Hepatocyte (in vitro differentiated cells): ENCODE data around the gene NR1H4. TPM values are rescaled to one million over a fixed set of nuclear protein-coding genes. Genes with fewer than 3 reads are reported as not detected.

Experiments
- DNase-seq: peaks from one replicate; pipeline ENCODE4 v3.0.0-alpha.2; 2016; ENCODE audit warnings: low spot score
- H2AFZ ChIP-seq: fragments of 200-600 bp; sonication (generic); 2 replicates; pipeline ENCODE4 v1.6.0; 2016; ENCODE audit warnings: antibody characterized with exemption, mild to moderate bottlenecking
- H3K27ac ChIP-seq: fragments of 200-600 bp; sonication (generic); 2 replicates; pipeline ENCODE4 v1.5.1; 2016; ENCODE audit warnings: mild to moderate bottlenecking
- H3K27me3 ChIP-seq: fragments of 200-600 bp; sonication (generic); 2 replicates; pipeline ENCODE4 v1.6.1; 2016
- H3K36me3 ChIP-seq: fragments of 200-600 bp; sonication (generic); replicated peaks from 2 replicates; pipeline ENCODE4 v1.5.1; 2016; ENCODE audit warnings: low read depth; ENCODE audit not compliant: insufficient read depth
- H3K4me1 ChIP-seq: fragments of 200-600 bp; sonication (generic); 2 replicates; pipeline ENCODE4 v1.5.1; 2016; ENCODE audit warnings: mild to moderate bottlenecking, moderate library complexity; ENCODE audit not compliant: insufficient read depth
- H3K4me2 ChIP-seq: fragments of 200-600 bp; sonication (generic); 2 replicates; pipeline ENCODE4 v1.6.0; 2016
- H3K4me3 ChIP-seq: fragments of 200-600 bp; sonication (generic); 2 replicates; pipeline ENCODE4 v1.5.1; 2016; ENCODE audit warnings: mild to moderate bottlenecking
- H3K79me2 ChIP-seq: fragments of 200-600 bp; sonication (generic); 2 replicates; pipeline ENCODE4 v1.6.0; 2017; ENCODE audit warnings: mild to moderate bottlenecking
- H3K9me2 ChIP-seq: fragments of 200-600 bp; sonication (generic); replicated peaks from 2 replicates; pipeline ENCODE4 v1.6.0; 2017; ENCODE audit warnings: mild to moderate bottlenecking; ENCODE audit not compliant: insufficient read depth
- H3K9me3 ChIP-seq: fragments of 200-600 bp; sonication (generic); 2 replicates; pipeline ENCODE4 v1.5.1; 2016; ENCODE audit warnings: low read depth, mild to moderate bottlenecking
- H4K20me1 ChIP-seq: fragments of 200-600 bp; sonication (generic); 2 replicates; pipeline ENCODE4 v1.6.0; 2016; ENCODE audit warnings: mild to moderate bottlenecking; ENCODE audit not compliant: insufficient read depth, poor library complexity, severe bottlenecking
- EZH2 ChIP-seq: fragments of 200-600 bp; sonication (generic); IDR thresholded peaks from 2 replicates; pipeline ENCODE4 v1.6.1; 2016; ENCODE audit warnings: antibody characterized with exemption, mild to moderate bottlenecking, borderline replicate concordance
- EZH2phosphoT487 ChIP-seq: fragments of 200-600 bp; sonication (generic); IDR thresholded peaks from one replicate; pipeline ENCODE4 v1.6.1; 2018; ENCODE audit warnings: antibody characterized with exemption, mild to moderate bottlenecking, low read depth, moderate library complexity; ENCODE audit not compliant: unreplicated experiment, severe bottlenecking
- WGBS: methylation state at CpG from one replicate; pipeline ENCODE4 v1.1.6; 2016; ENCODE audit warnings: low lambda C conversion rate; ENCODE audit errors: missing lambda C conversion rate; 5-methylcytosine and 5-hydroxymethylcytosine counted together
- polyA plus RNA-seq: library from polyadenylated mRNA; unstranded; fragments of >200 nt; fragmentation: Nextera tagmentation; extraction: Ambion mirVana; gene quantifications from 2 replicates; pipeline ENCODE4 v1.2.1, GENCODE V29; 2016
- total RNA-seq: library from RNA; depleted of rRNA; stranded (reverse); fragments of >200 nt; gene quantifications from 2 replicates; pipeline ENCODE4 v1.2.3, GENCODE V29; 2014
- TF ChIP-seq, protein P1 (sequence below): fragments of 200-600 bp; sonication (generic); IDR thresholded peaks from 2 replicates; pipeline ENCODE4 v1.5.1; 2016; ENCODE audit warnings: antibody characterized with exemption, mild to moderate bottlenecking; ENCODE audit not compliant: poor library complexity

The NR1H4 gene
- total and polyA plus RNA-seq, 2 experiments from 2014 or later = 12.4 to 39.0 TPM

DNA sequence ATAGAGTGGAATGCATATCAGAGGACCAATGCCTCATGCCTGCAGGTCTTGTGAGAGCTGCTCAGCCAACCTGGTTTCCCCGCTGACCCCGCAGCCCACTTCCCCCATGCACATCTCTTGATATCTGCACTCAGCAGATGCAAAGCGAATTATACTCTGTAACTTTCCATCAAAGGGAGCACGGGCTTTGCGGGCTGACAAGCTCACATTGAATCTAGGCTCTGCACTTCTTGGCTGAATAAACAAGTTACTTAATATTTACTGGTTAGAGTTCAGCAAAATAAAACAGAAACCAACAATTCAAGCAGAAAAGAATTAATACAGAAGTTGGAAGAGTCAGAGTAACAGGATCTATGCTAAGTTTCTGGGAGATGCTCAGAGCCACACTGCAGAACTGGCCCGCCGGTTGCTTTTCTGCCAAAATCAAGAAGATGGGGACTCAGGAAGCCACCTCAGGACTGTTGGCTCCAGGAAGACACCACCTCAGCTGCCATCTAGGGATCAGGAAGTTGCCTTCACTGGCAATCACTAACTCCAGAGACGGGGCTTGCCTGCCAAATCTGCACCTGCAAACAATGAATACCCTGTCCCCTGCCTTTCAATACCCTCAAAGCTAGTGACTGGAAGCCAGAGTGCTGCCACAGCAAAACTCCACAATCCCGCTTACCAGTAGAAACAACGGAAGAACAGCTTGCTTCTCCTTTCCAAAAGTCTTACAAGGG is 46.5 kb downstream of the NR1H4 start:
- H3K27ac ChIP-seq = no peak overlapping the region
- no peaks in the 10 kb centered on the region for H3K27me3 ChIP-seq
- no peaks in the 10 kb centered on the region for H3K79me2 ChIP-seq
- WGBS = 92% methylated on average over 10 of the region's 10 CpGs
- no peak overlapping the region for H3K4me3 ChIP-seq
- no peak overlapping the region for H3K4me2 ChIP-seq
- no peak for DNase-seq
- TF ChIP-seq EZH2 (no peak), EZH2phosphoT487 (no peak)
- TF ChIP-seq, protein P1, sequence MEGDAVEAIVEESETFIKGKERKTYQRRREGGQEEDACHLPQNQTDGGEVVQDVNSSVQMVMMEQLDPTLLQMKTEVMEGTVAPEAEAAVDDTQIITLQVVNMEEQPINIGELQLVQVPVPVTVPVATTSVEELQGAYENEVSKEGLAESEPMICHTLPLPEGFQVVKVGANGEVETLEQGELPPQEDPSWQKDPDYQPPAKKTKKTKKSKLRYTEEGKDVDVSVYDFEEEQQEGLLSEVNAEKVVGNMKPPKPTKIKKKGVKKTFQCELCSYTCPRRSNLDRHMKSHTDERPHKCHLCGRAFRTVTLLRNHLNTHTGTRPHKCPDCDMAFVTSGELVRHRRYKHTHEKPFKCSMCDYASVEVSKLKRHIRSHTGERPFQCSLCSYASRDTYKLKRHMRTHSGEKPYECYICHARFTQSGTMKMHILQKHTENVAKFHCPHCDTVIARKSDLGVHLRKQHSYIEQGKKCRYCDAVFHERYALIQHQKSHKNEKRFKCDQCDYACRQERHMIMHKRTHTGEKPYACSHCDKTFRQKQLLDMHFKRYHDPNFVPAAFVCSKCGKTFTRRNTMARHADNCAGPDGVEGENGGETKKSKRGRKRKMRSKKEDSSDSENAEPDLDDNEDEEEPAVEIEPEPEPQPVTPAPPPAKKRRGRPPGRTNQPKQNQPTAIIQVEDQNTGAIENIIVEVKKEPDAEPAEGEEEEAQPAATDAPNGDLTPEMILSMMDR = no peak
- H2AFZ ChIP-seq = no peak overlapping the region
- H4K20me1 ChIP-seq = peaks cover 4% of the 10 kb centered on the region
- no peaks in the 10 kb centered on the region for H3K36me3 ChIP-seq
- no peaks in the 10 kb centered on the region for H3K9me2 ChIP-seq
- no peaks in the 10 kb centered on the region for H3K4me1 ChIP-seq
- H3K9me3 ChIP-seq = no peaks in the 10 kb centered on the region

DNA sequence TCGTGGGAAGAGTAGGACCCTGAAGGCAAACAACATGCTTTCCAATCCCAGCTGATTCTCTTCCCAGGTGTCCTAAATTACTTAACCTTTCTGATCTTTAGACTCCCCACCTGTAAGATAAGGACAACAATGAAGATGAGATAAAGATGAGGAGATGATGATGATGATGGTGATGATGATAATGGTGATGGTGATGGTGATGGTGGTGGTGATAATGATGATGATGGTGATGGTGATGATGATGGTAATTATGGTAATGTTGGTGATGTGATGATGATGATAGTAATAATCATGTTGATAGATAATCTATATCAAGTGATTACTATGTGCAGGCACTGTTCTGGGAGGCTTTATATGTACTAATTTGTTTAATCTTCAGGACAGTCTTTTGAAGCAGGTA is 48.3 kb downstream of the NR1H4 start:
- Histone ChIP-seq H2AFZ (no peak overlapping the region), H3K4me3 (no peak overlapping the region), H3K79me2 (no peaks in the 10 kb centered on the region), H3K27me3 (no peaks in the 10 kb centered on the region), H3K27ac (no peak overlapping the region), H3K9me3 (no peaks in the 10 kb centered on the region), H4K20me1 (peaks cover 4% of the 10 kb centered on the region), H3K9me2 (no peaks in the 10 kb centered on the region), H3K36me3 (no peaks in the 10 kb centered on the region), H3K4me1 (no peaks in the 10 kb centered on the region), H3K4me2 (no peak overlapping the region)
- DNase-seq = no peak
- TF ChIP-seq EZH2phosphoT487 (no peak), EZH2 (no peak)
- TF ChIP-seq, protein P1 = no peak
- 52% methylated on average over 1 of the region's 1 CpG for WGBS

DNA sequence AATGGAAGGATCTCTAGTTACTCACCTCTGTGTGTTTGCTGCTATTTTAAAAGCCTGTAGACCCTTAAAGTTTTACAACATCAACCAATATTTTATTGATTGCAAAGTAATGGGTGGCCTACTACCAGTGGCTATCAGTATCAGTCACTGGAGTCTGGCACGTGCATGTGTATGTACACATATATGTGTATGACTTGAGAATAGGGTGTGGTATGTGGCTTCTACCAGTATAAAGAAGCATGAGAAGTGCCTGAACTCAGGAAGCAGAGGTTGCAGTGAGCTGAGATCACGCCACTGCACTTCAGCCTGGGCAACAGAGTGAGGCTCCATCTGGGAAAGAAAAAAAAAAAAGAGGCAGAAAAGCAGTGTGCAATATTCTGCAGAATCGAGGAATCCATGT is 54.4 kb downstream of the NR1H4 start:
- Histone ChIP-seq H3K79me2 (no peaks in the 10 kb centered on the region), H3K4me3 (no peak overlapping the region), H3K27me3 (no peaks in the 10 kb centered on the region), H4K20me1 (no peaks in the 10 kb centered on the region), H3K4me2 (peak overlapping the region; percentile 23), H3K9me3 (no peaks in the 10 kb centered on the region), H2AFZ (no peak overlapping the region), H3K4me1 (peaks cover 6% of the 10 kb centered on the region), H3K9me2 (no peaks in the 10 kb centered on the region), H3K36me3 (no peaks in the 10 kb centered on the region), H3K27ac (peak overlapping the region; percentile 61)
- DNase-seq = no peak
- TF ChIP-seq, protein P1 = no peak
- TF ChIP-seq EZH2 (no peak), EZH2phosphoT487 (no peak)
- WGBS = 79% methylated on average over 3 of the region's 3 CpGs
